ENCODE results near the gene AUTS2.

The AUTS2 gene

GRCh38 chr7:70701477-70701876 lies 1103.2 kb downstream of the AUTS2 start:
- DNase-seq (ENCODE audit: low read depth): no peak
- TF ChIP-seq CTCF (IDR thresholded peaks at IDR 0.05; ENCODE audit: control insufficient read depth, extremely low read depth, insufficient read depth): no peak
- H3K4me3 ChIP-seq (ENCODE audit: low read depth, low read length): no peak overlapping the region

GRCh38 chr7:70701991-70702390 lies 1103.7 kb downstream of the AUTS2 start:
- no peak for TF ChIP-seq CTCF (IDR thresholded peaks at IDR 0.05; ENCODE audit: control insufficient read depth, extremely low read depth, insufficient read depth)
- no peak for DNase-seq (ENCODE audit: low read depth)
- H3K4me3 ChIP-seq (ENCODE audit: low read depth, low read length): no peak overlapping the region

GRCh38 chr7:70703785-70704184 lies 1105.5 kb downstream of the AUTS2 start:
- TF ChIP-seq CTCF (IDR thresholded peaks at IDR 0.05; ENCODE audit: control insufficient read depth, extremely low read depth, insufficient read depth): no peak
- no peak overlapping the region for H3K4me3 ChIP-seq (ENCODE audit: low read depth, low read length)
- no peak for DNase-seq (ENCODE audit: low read depth)

GRCh38 chr7:70704831-70705346 lies 1106.6 kb downstream of the AUTS2 start:
- no peak for TF ChIP-seq CTCF (IDR thresholded peaks at IDR 0.05; ENCODE audit: control insufficient read depth, extremely low read depth, insufficient read depth)
- no peak overlapping the region for H3K4me3 ChIP-seq (ENCODE audit: low read depth, low read length)
- DNase-seq (ENCODE audit: low read depth): no peak

GRCh38 chr7:70706204-70706603 lies 1107.9 kb downstream of the AUTS2 start:
- H3K4me3 ChIP-seq (ENCODE audit: low read depth, low read length): no peak overlapping the region
- no peak for DNase-seq (ENCODE audit: low read depth)
- TF ChIP-seq CTCF (IDR thresholded peaks at IDR 0.05; ENCODE audit: control insufficient read depth, extremely low read depth, insufficient read depth): no peak

- no peak for DNase-seq (ENCODE audit: low read depth)
- H3K4me3 ChIP-seq (ENCODE audit: low read depth, low read length): no peak overlapping the region
- no peak for TF ChIP-seq CTCF (IDR thresholded peaks at IDR 0.05; ENCODE audit: control insufficient read depth, extremely low read depth, insufficient read depth)
Observed at GRCh38 chr7:70706698-70707097, 1108.4 kb downstream of the AUTS2 start.

- no peak for DNase-seq (ENCODE audit: low read depth)
- TF ChIP-seq CTCF (IDR thresholded peaks at IDR 0.05; ENCODE audit: control insufficient read depth, extremely low read depth, insufficient read depth): no peak
- H3K4me3 ChIP-seq (ENCODE audit: low read depth, low read length): no peak overlapping the region
Observed at GRCh38 chr7:70707823-70708243, 1109.6 kb downstream of the AUTS2 start.

Data from LNCaP clone FGC (cell line).